K562 (cell line): ENCODE measurements around the gene NR1I3. TPM values are rescaled to one million over a fixed set of nuclear protein-coding genes. Genes with fewer than 3 reads are reported as not detected.

Experiments
- PHF21A ChIP-seq: fragments of 450-650 bp; IDR thresholded peaks from 2 replicates; pipeline ENCODE4 v1.6.1; 2017; ENCODE audit warnings: low read depth, borderline replicate concordance
- PML ChIP-seq: IDR thresholded peaks from 2 replicates; pipeline ENCODE4 v1.6.1; 2012; ENCODE audit warnings: low read length, inconsistent platforms
- POLR3A ChIP-seq: IDR thresholded peaks from 2 replicates; pipeline ENCODE4 v1.6.1; 2011; ENCODE audit warnings: borderline replicate concordance, mild to moderate bottlenecking, moderate library complexity; ENCODE audit not compliant: insufficient read length, insufficient read depth; ENCODE audit errors: extremely low read depth
- SAFB ChIP-seq: fragments of 200-400 bp; formaldehyde crosslinking; IDR thresholded peaks from 2 replicates; pipeline ENCODE4 v1.6.1; 2017; ENCODE audit warnings: low read depth, low read length, borderline replicate concordance
- SMC3 ChIP-seq: conservative IDR thresholded peaks from 2 replicates; pipeline ENCODE4 v1.6.1; 2011; ENCODE audit warnings: low read depth, low read length, improper control_type of control experiment; ENCODE audit not compliant: insufficient read depth
- SP2 ChIP-seq: IDR thresholded peaks from 2 replicates; pipeline ENCODE4 v1.6.1; 2011; ENCODE audit warnings: mild to moderate bottlenecking, low read depth, low read length, moderate library complexity; ENCODE audit not compliant: poor library complexity, severe bottlenecking; ENCODE audit errors: extremely low read depth
- SRSF9 ChIP-seq: fragments of 200-400 bp; formaldehyde crosslinking; IDR thresholded peaks from 2 replicates; pipeline ENCODE4 v1.6.1; 2017; ENCODE audit warnings: low read depth, low read length, borderline replicate concordance
- TCF3 ChIP-seq: sonication (generic); formaldehyde crosslinking; IDR thresholded peaks from 2 replicates; pipeline ENCODE4 v1.4.0; 2020; ENCODE audit warnings: mild to moderate bottlenecking, missing genetic modification reagents
- ZNF311 ChIP-seq: fragments of 250-450 bp; sonication (Bioruptor Pico); IDR thresholded peaks from 2 replicates; pipeline ENCODE4 v1.4.0; 2020; ENCODE audit warnings: mild to moderate bottlenecking, moderate library complexity
- ZNF586 ChIP-seq: fragments of 450-650 bp; formaldehyde crosslinking; conservative IDR thresholded peaks from 2 replicates; pipeline ENCODE4 v1.4.0; 2020; ENCODE audit warnings: mild to moderate bottlenecking, moderate library complexity
- ZNF696 ChIP-seq: fragments of 250-450 bp; sonication (Bioruptor Pico); conservative IDR thresholded peaks from 2 replicates; pipeline ENCODE4 v1.4.0; 2020; ENCODE audit warnings: mild to moderate bottlenecking, moderate library complexity
- ZSCAN32 ChIP-seq: fragments of 450-650 bp; formaldehyde crosslinking; IDR thresholded peaks from 2 replicates; pipeline ENCODE4 v1.4.0; 2020; ENCODE audit warnings: mild to moderate bottlenecking, moderate library complexity
- polyA plus RNA-seq, 8 experiments: library from polyadenylated mRNA; depleted of rRNA in 4 of 8; stranded (reverse) in 5 of 8; unstranded in 3 of 8; fragments of >200 nt; fragmentation: Nextera tagmentation in 2 of 8; fragmentation: Illumina TruSeq in 1 of 8; extraction: Ambion mirVana in 2 of 8; extraction: Trizol in 1 of 8; gene quantifications; 2 replicates each; pipeline versions ENCODE4 v1.2.1 to v1.2.3, GENCODE V29; 2011 to 2014; ENCODE audit warnings: inconsistent platforms in 1 of 8, missing spikeins in 1 of 8
- total RNA-seq, 7 experiments: library from RNA; depleted of rRNA in 6 of 7; stranded (reverse); fragments of >200 nt in 6 of 7; fragmentation: Illumina TruSeq in 2 of 7; extraction: Trizol in 2 of 7; gene quantifications; 2 replicates each; pipeline versions ENCODE4 v1.2.1 to v1.2.3, GENCODE V29; 2011 to 2021; ENCODE audit warnings: low replicate concordance in 1 of 7
- TF ChIP-seq, protein P1 (sequence below), 2 experiments: fragments of 450-650 bp in 1 of 2; sonication (generic) in 1 of 2; formaldehyde crosslinking in 1 of 2; IDR thresholded peaks; 2 replicates each; pipeline versions ENCODE4 v1.7.1 to v1.9.0; 2016 to 2022; ENCODE audit warnings: inconsistent platforms in 1 of 2, mild to moderate bottlenecking in 1 of 2, missing genetic modification reagents in 1 of 2
- TF ChIP-seq, protein P2 (sequence below): fragments of 450-650 bp; formaldehyde crosslinking; IDR thresholded peaks from 2 replicates; pipeline ENCODE4 v1.4.0; 2022; ENCODE audit warnings: missing genetic modification characterization
- TF ChIP-seq, protein P3 (sequence below): fragments of 450-650 bp; IDR thresholded peaks from 2 replicates; pipeline ENCODE4 v1.7.0; 2016; ENCODE audit warnings: borderline replicate concordance

NR1I3 gene
- total and polyA plus RNA-seq, 9 of the 15 experiments (the other 6 are each of a cell fraction or from before 2014, with no cell fraction given): 0.11 TPM; not detected in 8

DNA sequence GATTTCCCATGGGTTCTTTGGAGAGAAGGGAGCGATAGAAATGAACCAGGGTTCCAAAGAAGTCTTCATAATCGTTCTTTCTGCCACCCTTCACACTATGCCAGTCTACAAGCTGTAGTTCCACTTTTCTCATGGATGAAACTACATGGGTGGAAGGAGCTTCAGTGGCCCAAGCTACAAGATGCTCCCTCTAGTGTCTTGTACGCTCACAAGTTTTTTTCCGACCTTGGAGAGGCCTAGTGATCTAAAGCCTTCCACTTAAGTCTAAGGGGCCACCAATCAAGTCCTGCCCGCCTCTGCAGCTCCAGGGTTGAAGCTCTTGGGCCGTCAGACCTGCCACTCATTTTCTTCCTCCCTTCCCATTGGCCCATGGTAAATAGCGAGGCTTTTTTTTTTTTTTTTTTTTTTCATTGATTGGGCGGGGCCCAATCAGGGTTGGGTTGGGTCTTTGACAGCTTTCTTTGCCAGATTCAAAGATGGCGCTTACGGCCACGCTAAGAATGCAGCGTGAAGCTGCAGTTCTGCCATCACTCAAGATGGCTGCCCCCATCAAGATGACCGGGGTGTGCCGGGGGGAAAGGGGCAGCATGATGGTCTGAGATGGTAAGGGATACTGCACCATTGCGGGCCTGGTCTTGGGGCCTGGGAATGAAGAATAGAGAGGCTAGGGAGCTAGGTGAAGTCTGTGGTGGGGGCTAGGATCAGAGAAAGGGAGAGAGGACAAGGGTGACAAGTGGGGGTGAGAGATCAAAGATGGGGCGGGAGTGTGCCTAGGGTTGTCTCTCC, 12.3 kb downstream of the NR1I3 start, which contains the start of gene TOMM40L (continued):
- TF ChIP-seq, protein P1, sequence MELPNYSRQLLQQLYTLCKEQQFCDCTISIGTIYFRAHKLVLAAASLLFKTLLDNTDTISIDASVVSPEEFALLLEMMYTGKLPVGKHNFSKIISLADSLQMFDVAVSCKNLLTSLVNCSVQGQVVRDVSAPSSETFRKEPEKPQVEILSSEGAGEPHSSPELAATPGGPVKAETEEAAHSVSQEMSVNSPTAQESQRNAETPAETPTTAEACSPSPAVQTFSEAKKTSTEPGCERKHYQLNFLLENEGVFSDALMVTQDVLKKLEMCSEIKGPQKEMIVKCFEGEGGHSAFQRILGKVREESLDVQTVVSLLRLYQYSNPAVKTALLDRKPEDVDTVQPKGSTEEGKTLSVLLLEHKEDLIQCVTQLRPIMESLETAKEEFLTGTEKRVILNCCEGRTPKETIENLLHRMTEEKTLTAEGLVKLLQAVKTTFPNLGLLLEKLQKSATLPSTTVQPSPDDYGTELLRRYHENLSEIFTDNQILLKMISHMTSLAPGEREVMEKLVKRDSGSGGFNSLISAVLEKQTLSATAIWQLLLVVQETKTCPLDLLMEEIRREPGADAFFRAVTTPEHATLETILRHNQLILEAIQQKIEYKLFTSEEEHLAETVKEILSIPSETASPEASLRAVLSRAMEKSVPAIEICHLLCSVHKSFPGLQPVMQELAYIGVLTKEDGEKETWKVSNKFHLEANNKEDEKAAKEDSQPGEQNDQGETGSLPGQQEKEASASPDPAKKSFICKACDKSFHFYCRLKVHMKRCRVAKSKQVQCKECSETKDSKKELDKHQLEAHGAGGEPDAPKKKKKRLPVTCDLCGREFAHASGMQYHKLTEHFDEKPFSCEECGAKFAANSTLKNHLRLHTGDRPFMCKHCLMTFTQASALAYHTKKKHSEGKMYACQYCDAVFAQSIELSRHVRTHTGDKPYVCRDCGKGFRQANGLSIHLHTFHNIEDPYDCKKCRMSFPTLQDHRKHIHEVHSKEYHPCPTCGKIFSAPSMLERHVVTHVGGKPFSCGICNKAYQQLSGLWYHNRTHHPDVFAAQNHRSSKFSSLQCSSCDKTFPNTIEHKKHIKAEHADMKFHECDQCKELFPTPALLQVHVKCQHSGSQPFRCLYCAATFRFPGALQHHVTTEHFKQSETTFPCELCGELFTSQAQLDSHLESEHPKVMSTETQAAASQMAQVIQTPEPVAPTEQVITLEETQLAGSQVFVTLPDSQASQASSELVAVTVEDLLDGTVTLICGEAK (IDR thresholded peaks at IDR 0.05): peak; percentile 11; the same call in 1 of the 2 replicates
- TF ChIP-seq, protein P1 (CRISPR knock-in tag; IDR thresholded peaks at IDR 0.05): no peak
- TF ChIP-seq ZNF696 (CRISPR knock-in tag) (no peak), SRSF9 (no peak), TCF3 (CRISPR knock-in tag) (no peak), ZNF311 (CRISPR knock-in tag) (no peak), ZNF586 (CRISPR knock-in tag) (no peak), SP2 (peak; percentile 69), ZSCAN32 (CRISPR knock-in tag) (no peak), SMC3 (0 out of 2 replicates have a peak, but pooled peaks have one; percentile 33), SAFB (no peak), PML (no peak), PHF21A (no peak), POLR3A (no peak)
- TF ChIP-seq, protein P2, sequence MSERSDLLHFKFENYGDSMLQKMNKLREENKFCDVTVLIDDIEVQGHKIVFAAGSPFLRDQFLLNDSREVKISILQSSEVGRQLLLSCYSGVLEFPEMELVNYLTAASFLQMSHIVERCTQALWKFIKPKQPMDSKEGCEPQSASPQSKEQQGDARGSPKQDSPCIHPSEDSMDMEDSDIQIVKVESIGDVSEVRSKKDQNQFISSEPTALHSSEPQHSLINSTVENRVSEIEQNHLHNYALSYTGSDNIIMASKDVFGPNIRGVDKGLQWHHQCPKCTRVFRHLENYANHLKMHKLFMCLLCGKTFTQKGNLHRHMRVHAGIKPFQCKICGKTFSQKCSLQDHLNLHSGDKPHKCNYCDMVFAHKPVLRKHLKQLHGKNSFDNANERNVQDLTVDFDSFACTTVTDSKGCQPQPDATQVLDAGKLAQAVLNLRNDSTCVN (CRISPR knock-in tag): no peak
- TF ChIP-seq, protein P3, sequence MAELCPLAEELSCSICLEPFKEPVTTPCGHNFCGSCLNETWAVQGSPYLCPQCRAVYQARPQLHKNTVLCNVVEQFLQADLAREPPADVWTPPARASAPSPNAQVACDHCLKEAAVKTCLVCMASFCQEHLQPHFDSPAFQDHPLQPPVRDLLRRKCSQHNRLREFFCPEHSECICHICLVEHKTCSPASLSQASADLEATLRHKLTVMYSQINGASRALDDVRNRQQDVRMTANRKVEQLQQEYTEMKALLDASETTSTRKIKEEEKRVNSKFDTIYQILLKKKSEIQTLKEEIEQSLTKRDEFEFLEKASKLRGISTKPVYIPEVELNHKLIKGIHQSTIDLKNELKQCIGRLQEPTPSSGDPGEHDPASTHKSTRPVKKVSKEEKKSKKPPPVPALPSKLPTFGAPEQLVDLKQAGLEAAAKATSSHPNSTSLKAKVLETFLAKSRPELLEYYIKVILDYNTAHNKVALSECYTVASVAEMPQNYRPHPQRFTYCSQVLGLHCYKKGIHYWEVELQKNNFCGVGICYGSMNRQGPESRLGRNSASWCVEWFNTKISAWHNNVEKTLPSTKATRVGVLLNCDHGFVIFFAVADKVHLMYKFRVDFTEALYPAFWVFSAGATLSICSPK: no peak
